Measurements from ENCODE around the gene ALDH18A1. TPM values are rescaled to one million over a fixed set of nuclear protein-coding genes. Genes with fewer than 3 reads are reported as not detected.

The ALDH18A1 gene
- total RNA-seq, 4 donors from 2014 or later = 4.7 to 112 (median 21.7) TPM

DNA sequence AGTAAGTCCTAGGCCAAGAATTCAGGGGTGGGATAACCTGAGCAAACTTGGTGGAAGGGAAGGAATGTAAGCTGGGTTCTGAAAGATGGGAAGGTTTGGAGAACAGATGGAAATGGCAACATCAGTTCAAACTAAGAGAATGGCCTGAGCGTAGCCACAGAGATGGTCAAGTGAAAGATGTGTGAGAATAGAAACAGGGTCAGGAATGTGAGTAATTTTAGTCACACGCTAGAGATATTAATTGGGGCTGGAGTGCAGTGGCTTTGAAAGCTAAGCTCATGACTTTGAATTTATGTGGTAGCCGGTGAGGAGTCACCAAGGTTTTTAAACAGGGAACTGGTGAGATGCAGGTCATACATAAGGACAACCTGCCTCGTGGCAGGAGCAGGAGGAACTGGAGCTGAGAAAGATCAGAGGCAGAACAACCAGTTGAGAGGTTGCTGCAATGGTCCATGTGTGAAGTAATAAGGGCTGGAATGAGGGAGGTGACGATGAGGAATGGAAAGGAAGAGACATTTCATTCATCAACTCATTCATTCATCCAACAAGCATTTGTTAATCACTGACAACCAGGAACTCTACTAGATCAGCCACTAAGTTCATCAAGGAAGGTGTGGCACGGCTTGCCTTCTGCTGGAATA lies 82.4 kb downstream of the ALDH18A1 start:
- H3K36me3 ChIP-seq = no peaks in the 10 kb centered on the region
- H3K4me1 ChIP-seq = no peaks in the 10 kb centered on the region
- intact Hi-C loops (cut with DNase I; ENCODE audit: low total_unique reads) = no loop called here
- DNase-seq = no peak
- H3K27ac ChIP-seq = no peak overlapping the region
- no peaks in the 10 kb centered on the region for H3K9me3 ChIP-seq
- no peak overlapping the region for H3K4me3 ChIP-seq
- H3K27me3 ChIP-seq = no peaks in the 10 kb centered on the region
- TF ChIP-seq CTCF (IDR thresholded peaks at IDR 0.05) (no peak), POLR2A (IDR thresholded peaks at IDR 0.05) (no peak)

DNA sequence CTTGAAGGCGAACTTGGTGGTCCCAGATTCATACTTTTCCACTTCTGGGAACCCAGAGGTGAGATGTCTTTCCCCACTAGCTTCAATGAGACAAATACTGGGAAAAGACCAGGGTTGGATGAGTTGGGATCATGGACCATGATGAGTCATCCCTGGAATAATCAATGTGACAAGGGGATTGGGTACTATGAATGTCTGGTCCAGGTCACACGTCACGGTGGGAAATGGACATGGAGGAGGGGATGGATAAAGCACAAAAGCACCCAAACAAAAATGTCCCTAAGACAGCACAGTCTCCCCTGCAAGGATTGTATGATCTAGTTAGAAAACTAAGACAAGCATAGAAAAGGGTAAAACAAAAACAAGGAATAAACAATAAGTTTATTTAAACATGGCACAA lies 83.0 kb downstream of the ALDH18A1 start:
- TF ChIP-seq POLR2A (IDR thresholded peaks at IDR 0.05) = no peak
- no peak for TF ChIP-seq CTCF (IDR thresholded peaks at IDR 0.05)
- no peaks in the 10 kb centered on the region for H3K36me3 ChIP-seq
- H3K27me3 ChIP-seq = no peaks in the 10 kb centered on the region
- DNase-seq = no peak
- H3K27ac ChIP-seq = no peak overlapping the region
- H3K4me1 ChIP-seq = no peaks in the 10 kb centered on the region
- intact Hi-C loops (cut with DNase I; ENCODE audit: low total_unique reads) = no loop called here
- H3K9me3 ChIP-seq = no peaks in the 10 kb centered on the region
- no peak overlapping the region for H3K4me3 ChIP-seq

- H3K9me3 ChIP-seq = no peaks in the 10 kb centered on the region
- no peaks in the 10 kb centered on the region for H3K36me3 ChIP-seq
- intact Hi-C loops (cut with DNase I; ENCODE audit: low total_unique reads) = no loop called here
- no peak overlapping the region for H3K27ac ChIP-seq
- H3K27me3 ChIP-seq = no peaks in the 10 kb centered on the region
- TF ChIP-seq CTCF (IDR thresholded peaks at IDR 0.05) = no peak
- no peak for TF ChIP-seq POLR2A (IDR thresholded peaks at IDR 0.05)
- H3K4me1 ChIP-seq = no peaks in the 10 kb centered on the region
- DNase-seq = no peak
- no peak overlapping the region for H3K4me3 ChIP-seq
These were observed 84.2 kb downstream of the ALDH18A1 start for GRCh38 chr10:95572131-95572820.

GRCh38 chr10:95571390-95571789 lies 85.1 kb downstream of the ALDH18A1 start:
- Histone ChIP-seq H3K4me1 (no peaks in the 10 kb centered on the region), H3K9me3 (no peaks in the 10 kb centered on the region), H3K36me3 (no peaks in the 10 kb centered on the region), H3K27me3 (no peaks in the 10 kb centered on the region), H3K27ac (peak overlapping the region in 1 of 2 donors; percentile 39), H3K4me3 (no peak overlapping the region)
- intact Hi-C loops (cut with DNase I; ENCODE audit: low total_unique reads) = no loop called here
- TF ChIP-seq CTCF (IDR thresholded peaks at IDR 0.05) (no peak), POLR2A (IDR thresholded peaks at IDR 0.05) (no peak)
- no peak for DNase-seq

DNA sequence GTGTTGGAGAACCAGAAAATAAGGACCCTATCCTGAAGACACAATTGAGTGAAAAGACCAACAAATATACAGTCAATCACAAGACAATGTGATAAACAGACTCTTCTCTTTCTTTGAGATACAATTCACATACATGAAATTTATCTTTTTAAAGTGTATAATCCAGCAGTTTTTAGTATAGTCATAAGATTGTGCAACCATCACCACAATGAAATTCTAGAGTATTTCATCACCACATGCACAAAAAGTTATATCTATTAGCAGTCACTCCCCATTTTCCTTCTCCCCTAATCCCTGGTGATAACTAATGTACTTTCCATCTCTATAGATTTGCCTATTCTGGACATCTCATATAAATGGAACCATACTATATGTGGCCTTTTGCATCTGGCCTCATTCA lies 87.1 kb downstream of the ALDH18A1 start:
- H3K27me3 ChIP-seq = no peaks in the 10 kb centered on the region
- H3K4me3 ChIP-seq = no peak overlapping the region
- H3K36me3 ChIP-seq = no peaks in the 10 kb centered on the region
- peak overlapping the region in 1 of 2 donors; percentile 6 for H3K27ac ChIP-seq
- no peak for TF ChIP-seq CTCF (IDR thresholded peaks at IDR 0.05)
- no peak for TF ChIP-seq POLR2A (IDR thresholded peaks at IDR 0.05)
- no peaks in the 10 kb centered on the region for H3K9me3 ChIP-seq
- H3K4me1 ChIP-seq = no peaks in the 10 kb centered on the region
- no peak for DNase-seq
- intact Hi-C loops (cut with DNase I; ENCODE audit: low total_unique reads) = no loop called here
